Measurements from ENCODE around the gene ASTL.

The ASTL gene

DNA sequence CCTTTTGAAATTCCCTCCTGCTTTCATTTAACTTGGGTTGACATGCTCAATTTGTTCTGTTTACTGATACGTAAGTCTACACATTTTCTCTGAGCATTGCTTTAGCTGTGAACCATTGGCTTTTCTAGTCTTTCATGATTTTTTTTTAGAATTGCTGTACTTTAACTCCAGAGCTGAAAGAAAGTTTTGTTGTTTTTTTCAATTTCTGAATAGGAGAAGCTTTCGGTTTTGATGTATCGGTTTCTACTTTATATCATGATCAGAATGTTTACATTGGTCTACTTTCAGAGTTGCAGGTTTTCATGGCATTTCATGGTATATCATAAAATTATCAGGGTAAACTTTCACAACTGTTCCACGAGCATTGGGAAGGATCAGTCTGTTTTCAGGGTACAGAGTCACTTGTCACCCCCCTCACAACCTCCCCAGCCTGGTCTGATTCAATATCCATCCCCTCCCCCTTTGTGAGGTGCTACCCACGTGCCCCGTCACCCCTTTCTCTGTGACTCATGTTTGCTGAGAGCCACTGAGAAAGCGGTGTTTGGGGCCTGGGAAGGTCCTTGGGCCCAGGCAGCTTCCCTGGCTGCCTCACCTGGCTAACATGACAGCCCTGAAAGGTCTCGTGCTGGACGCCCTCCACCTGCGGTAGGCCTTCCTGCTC lies 7.0 kb downstream of the ASTL start:
- Histone ChIP-seq H3K27ac (no peak overlapping the region), H3K4me3 (ENCODE audit: low read depth, low read length) (no peak overlapping the region), H3K27me3 (replicated peaks) (peaks cover 12% of the 10 kb centered on the region), H3K36me3 (replicated peaks) (no peaks in the 10 kb centered on the region)
- DNase-seq: no peak
- in situ Hi-C loops (cut with HindIII; ENCODE audit: low pct_ligation_motif_present, low sequenced_read_pairs): no loop called here
- TF ChIP-seq, protein P1, sequence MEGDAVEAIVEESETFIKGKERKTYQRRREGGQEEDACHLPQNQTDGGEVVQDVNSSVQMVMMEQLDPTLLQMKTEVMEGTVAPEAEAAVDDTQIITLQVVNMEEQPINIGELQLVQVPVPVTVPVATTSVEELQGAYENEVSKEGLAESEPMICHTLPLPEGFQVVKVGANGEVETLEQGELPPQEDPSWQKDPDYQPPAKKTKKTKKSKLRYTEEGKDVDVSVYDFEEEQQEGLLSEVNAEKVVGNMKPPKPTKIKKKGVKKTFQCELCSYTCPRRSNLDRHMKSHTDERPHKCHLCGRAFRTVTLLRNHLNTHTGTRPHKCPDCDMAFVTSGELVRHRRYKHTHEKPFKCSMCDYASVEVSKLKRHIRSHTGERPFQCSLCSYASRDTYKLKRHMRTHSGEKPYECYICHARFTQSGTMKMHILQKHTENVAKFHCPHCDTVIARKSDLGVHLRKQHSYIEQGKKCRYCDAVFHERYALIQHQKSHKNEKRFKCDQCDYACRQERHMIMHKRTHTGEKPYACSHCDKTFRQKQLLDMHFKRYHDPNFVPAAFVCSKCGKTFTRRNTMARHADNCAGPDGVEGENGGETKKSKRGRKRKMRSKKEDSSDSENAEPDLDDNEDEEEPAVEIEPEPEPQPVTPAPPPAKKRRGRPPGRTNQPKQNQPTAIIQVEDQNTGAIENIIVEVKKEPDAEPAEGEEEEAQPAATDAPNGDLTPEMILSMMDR (IDR thresholded peaks at IDR 0.05; ENCODE audit: low read depth, low read length, missing control alignments): no peak

DNA sequence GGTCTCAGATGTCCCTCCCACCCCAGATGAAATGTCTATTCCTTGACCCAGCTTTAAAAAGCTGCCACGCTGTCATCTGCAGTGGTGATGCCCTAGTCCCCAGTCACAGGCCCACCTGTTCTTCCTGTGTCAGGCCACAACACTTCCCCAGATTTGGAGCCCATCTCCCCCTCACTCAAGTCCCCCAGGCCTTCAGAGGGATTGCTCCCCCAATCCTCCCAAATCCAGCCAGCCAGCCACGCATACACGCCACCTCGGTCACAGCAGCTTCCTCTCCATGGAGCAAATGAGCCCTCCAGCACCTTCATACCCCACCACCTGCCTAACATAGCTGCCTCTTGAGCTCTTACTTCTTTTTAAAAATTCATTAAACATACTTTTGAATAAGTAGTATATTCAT lies 7.8 kb downstream of the ASTL start:
- Histone ChIP-seq H3K27ac (no peak overlapping the region), H3K4me3 (ENCODE audit: low read depth, low read length) (no peak overlapping the region), H3K27me3 (replicated peaks) (peaks cover 5% of the 10 kb centered on the region), H3K36me3 (replicated peaks) (no peaks in the 10 kb centered on the region)
- TF ChIP-seq, protein P1 (IDR thresholded peaks at IDR 0.05; ENCODE audit: low read depth, low read length, missing control alignments): no peak
- in situ Hi-C loops (cut with HindIII; ENCODE audit: low pct_ligation_motif_present, low sequenced_read_pairs): no loop called here
- DNase-seq: no peak

DNA sequence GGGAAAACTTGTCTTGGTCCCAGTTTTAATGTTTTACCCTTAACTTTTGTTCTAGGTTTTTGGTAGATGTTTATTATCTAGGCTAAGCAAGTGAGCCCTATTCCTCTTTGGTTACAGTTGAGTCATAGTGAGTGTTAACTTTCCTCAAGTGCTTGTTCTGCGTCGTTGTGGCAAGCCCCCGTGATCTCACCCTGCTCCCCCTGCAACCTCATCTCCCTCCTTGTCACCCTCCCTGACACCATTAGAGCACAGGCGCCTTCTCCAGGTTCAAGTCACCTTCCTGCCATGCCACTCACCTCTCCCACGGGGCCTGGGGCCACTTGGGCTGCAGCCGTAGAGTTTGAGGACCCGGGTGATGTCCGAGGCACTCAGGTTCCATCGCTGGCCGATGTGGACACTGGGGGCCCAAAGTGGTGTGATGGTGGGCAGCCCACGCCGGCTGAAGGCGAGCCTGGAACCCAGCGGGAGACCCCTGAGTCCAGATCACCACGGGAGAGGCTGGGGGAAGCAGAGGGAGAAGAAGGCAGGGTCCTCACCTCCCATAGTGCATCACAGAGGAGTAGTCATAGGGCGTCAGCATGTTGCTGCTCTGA lies 8.7 kb downstream of the ASTL start:
- in situ Hi-C loops (cut with HindIII; ENCODE audit: low pct_ligation_motif_present, low sequenced_read_pairs): no loop called here
- DNase-seq: no peak
- Histone ChIP-seq H3K36me3 (replicated peaks) (no peaks in the 10 kb centered on the region), H3K27me3 (replicated peaks) (peaks cover 4% of the 10 kb centered on the region), H3K4me3 (ENCODE audit: low read depth, low read length) (no peak overlapping the region), H3K27ac (no peak overlapping the region)
- TF ChIP-seq, protein P1 (IDR thresholded peaks at IDR 0.05; ENCODE audit: low read depth, low read length, missing control alignments): no peak

DNA sequence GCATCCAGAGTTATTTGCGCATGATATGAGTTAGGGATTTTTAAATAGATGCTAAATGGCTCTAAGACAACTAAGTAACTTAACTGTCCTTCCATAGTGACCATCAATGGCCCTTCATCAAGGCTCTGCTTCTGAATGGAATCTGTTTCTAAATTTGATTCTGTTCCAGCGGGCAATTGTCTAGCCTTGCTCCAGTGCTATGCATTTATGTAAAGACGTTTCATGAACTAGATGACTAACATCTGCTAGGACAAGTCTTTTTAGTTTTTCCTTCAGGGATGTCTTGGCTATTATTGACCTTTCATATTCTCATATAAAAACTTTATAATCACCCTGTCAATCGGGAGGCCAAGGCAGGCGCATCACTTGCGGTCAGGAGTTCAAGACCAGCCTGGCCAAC lies 9.8 kb downstream of the ASTL start:
- DNase-seq: no peak
- H3K4me3 ChIP-seq (ENCODE audit: low read depth, low read length): no peak overlapping the region
- peaks cover 4% of the 10 kb centered on the region for H3K27me3 ChIP-seq (replicated peaks)
- no peaks in the 10 kb centered on the region for H3K36me3 ChIP-seq (replicated peaks)
- in situ Hi-C loops (cut with HindIII; ENCODE audit: low pct_ligation_motif_present, low sequenced_read_pairs): no loop called here
- TF ChIP-seq, protein P1 (IDR thresholded peaks at IDR 0.05; ENCODE audit: low read depth, low read length, missing control alignments): no peak
- no peak overlapping the region for H3K27ac ChIP-seq

DNA sequence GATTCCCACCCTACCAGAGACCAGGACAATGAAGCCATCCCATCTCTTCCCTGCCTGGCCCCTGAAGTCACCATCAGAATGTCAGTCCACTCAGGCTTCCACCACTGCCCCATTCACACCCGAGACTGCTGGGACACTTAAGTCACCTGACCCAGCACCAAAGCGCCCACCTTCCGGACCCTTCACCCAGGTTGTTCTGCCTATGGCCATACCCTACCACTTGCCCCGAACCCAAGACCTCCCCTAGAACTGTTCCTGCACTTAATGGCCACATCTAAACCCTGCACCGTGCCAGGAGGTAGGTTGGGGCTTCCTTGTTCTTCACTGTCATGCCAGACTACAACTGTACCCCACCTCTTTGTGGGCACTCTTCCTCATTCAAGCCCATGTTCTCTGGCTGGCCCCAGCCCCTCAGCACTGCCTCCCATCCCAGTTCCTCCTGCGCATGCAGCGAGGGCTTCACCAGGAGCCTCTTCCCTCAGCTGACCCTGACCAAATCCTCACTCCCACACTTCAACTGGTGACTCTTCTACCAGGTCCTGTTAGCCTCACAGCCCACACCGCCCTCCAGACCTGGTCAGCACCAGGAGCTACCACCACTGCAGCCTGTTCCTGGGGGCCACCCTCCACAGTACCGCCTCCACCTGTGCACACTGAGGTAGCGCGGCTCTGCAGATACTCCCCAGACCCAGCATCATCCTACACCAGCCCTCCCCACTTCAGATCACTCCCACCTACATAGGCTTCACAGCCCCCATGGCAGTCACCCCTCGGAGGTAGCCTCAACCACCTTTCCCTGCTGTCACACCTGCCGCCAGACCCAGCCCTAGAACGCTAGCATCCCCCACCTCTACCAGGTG lies 13.7 kb downstream of the ASTL start:
- no peak for DNase-seq
- Histone ChIP-seq H3K27me3 (replicated peaks) (peaks cover 7% of the 10 kb centered on the region), H3K4me3 (ENCODE audit: low read depth, low read length) (no peak overlapping the region), H3K27ac (no peak overlapping the region), H3K36me3 (replicated peaks) (no peaks in the 10 kb centered on the region)
- in situ Hi-C loops (cut with HindIII; ENCODE audit: low pct_ligation_motif_present, low sequenced_read_pairs): no loop called here
- TF ChIP-seq, protein P1 (IDR thresholded peaks at IDR 0.05; ENCODE audit: low read depth, low read length, missing control alignments): no peak
